Esophagus squamous epithelium (tissue), 4 donors: Measurements from ENCODE around the gene COX7C.

Experiments used
- CTCF ChIP-seq, 6 experiments: fragments of 450-650 bp in 4 of 6; fragments of 200-600 bp in 2 of 6; sonication (generic) in 2 of 6; IDR thresholded peaks; one replicate each; pipeline ENCODE4 v1.5.1; 2016 to 2019; ENCODE audit warnings: antibody characterized with exemption in 6 of 6, mild to moderate bottlenecking in 4 of 6, moderate library complexity in 4 of 6
- POLR2A ChIP-seq, 4 donors: fragments of 450-650 bp; IDR thresholded peaks; one replicate each; pipeline ENCODE4 v1.6.1; 2017; ENCODE audit warnings: antibody characterized with exemption in 4 of 4, mild to moderate bottlenecking in 4 of 4, moderate library complexity in 3 of 4

- no peak for TF ChIP-seq CTCF (IDR thresholded peaks at IDR 0.05)
- no peak for TF ChIP-seq POLR2A (IDR thresholded peaks at IDR 0.05)
Measured at GRCh38 chr5:86579502-86579901, 38.2 kb upstream of the COX7C start.
